ENCODE data around the gene UBE2J2. TPM values are rescaled to one million over a fixed set of nuclear protein-coding genes. Genes with fewer than 3 reads are reported as not detected.
A peak's percentile ranks its signal among the peaks of the same experiment; 100 is the strongest.

Gene UBE2J2
- total and polyA plus RNA-seq, 2 of the 13 experiments (the other 11 are each of a cell fraction or from before 2014, with no cell fraction given): 25.4 to 29.4 TPM

DNA sequence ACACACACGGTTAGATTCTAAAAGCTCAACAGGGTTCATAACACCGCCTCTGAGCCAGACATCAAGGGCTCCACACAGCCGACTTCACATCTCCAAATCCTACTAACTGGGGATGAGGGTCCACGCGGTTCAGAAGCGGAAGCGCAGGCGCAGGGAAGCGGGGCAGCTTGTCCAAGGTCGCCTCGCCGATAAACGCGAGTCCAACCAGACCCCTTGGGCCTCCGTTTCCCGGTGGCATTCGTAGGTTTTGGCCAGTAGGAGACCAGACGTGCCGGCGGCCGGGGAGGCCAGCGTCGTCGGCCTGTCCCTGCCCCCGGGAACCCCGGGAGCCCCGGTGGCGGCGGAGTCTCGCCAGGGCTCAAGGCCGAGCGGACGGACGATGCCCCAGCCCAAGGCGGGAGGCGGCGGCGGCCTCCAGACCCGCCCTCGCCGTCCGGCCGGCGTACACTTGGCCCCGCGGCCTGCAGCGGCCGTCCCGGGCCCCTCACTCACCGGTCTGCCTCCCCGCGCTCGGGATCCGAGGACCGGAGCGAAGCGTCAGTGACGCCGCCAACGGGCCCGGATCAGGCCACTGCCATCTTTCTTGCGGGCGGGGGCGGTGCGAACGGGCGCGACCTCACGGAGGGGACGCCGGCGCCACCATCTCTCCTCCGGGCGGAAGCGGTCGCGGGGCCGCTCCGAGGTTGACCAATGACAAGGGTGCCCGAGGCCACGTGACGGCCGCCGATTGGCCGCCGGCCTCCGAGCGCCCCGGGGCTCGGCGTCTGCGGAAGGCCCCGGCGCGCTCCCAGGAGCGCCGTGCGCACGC is 42.0 kb downstream of the UBE2J2 start, which contains the start of gene SDF4 (continued):
- TF ChIP-seq, protein P1, sequence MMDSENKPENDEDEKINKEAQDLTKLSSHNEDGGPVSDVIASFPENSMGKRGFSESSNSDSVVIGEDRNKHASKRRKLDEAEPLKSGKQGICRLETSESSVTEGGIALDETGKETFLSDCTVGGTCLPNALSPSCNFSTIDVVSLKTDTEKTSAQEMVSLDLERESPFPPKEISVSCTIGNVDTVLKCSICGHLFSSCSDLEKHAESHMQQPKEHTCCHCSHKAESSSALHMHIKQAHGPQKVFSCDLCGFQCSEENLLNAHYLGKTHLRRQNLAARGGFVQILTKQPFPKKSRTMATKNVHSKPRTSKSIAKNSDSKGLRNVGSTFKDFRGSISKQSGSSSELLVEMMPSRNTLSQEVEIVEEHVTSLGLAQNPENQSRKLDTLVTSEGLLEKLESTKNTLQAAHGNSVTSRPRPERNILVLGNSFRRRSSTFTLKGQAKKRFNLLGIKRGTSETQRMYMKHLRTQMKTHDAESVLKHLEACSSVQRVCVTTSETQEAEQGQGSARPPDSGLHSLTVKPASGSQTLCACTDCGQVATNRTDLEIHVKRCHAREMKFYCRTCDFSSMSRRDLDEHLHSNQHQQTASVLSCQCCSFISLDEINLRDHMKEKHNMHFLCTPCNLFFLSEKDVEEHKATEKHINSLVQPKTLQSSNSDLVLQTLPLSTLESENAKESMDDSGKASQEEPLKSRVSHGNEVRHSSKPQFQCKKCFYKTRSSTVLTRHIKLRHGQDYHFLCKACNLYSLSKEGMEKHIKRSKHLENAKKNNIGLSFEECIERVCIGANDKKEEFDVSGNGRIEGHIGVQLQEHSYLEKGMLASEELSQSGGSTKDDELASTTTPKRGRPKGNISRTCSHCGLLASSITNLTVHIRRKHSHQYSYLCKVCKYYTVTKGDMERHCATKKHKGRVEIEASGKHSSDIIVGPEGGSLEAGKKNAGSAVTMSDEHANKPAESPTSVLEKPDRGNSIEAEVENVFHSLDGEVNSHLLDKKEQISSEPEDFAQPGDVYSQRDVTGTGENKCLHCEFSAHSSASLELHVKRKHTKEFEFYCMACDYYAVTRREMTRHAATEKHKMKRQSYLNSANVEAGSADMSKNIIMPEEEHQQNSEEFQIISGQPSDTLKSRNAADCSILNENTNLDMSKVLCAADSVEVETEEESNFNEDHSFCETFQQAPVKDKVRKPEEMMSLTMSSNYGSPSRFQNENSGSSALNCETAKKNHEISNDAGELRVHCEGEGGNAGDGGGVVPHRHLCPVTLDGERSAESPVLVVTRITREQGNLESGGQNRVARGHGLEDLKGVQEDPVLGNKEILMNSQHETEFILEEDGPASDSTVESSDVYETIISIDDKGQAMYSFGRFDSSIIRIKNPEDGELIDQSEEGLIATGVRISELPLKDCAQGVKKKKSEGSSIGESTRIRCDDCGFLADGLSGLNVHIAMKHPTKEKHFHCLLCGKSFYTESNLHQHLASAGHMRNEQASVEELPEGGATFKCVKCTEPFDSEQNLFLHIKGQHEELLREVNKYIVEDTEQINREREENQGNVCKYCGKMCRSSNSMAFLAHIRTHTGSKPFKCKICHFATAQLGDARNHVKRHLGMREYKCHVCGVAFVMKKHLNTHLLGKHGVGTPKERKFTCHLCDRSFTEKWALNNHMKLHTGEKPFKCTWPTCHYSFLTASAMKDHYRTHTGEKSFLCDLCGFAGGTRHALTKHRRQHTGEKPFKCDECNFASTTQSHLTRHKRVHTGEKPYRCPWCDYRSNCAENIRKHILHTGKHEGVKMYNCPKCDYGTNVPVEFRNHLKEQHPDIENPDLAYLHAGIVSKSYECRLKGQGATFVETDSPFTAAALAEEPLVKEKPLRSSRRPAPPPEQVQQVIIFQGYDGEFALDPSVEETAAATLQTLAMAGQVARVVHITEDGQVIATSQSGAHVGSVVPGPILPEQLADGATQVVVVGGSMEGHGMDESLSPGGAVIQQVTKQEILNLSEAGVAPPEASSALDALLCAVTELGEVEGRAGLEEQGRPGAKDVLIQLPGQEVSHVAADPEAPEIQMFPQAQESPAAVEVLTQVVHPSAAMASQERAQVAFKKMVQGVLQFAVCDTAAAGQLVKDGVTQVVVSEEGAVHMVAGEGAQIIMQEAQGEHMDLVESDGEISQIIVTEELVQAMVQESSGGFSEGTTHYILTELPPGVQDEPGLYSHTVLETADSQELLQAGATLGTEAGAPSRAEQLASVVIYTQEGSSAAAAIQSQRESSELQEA (CRISPR knock-in tag; IDR thresholded peaks at IDR 0.05; ENCODE audit: not compliant biosample characterization): peak; percentile 52
- TF ChIP-seq ZNF251 (CRISPR knock-in tag; IDR thresholded peaks at IDR 0.05): no peak
- TF ChIP-seq ZNF33B (CRISPR knock-in tag; IDR thresholded peaks at IDR 0.05): no peak
- no peak for TF ChIP-seq HOXA5 (CRISPR knock-in tag; IDR thresholded peaks at IDR 0.05)
- peak; percentile 59; the same call in 1 of the 2 replicates for TF ChIP-seq SP4 (CRISPR knock-in tag; IDR thresholded peaks at IDR 0.05)
- no peak for TF ChIP-seq KAT2B (IDR thresholded peaks at IDR 0.05; ENCODE audit: borderline replicate concordance, low read depth, low read length)
- no peak for TF ChIP-seq SMARCC2 (IDR thresholded peaks at IDR 0.05)
- peak; percentile 73; the same call in 1 of the 2 replicates for TF ChIP-seq ZFP90 (CRISPR knock-in tag; IDR thresholded peaks at IDR 0.05; ENCODE audit: borderline replicate concordance)
- no peak; the same call in 1 of the 2 replicates for TF ChIP-seq SMAD1 (CRISPR knock-in tag; IDR thresholded peaks at IDR 0.05; ENCODE audit: borderline replicate concordance, low read depth)
- TF ChIP-seq ZFY (CRISPR knock-in tag; IDR thresholded peaks at IDR 0.05): peak; percentile 92
- no peak for TF ChIP-seq ZNF33A (CRISPR knock-in tag; IDR thresholded peaks at IDR 0.05; ENCODE audit: borderline replicate concordance)
- no peak; the same call in 1 of the 2 replicates for TF ChIP-seq ZFAT (CRISPR knock-in tag; conservative IDR thresholded peaks at IDR 0.05)
- peak; percentile 60; the same call in 1 of the 2 replicates for TF ChIP-seq ZBTB7B (CRISPR knock-in tag; IDR thresholded peaks at IDR 0.05)
- TF ChIP-seq, protein P2, sequence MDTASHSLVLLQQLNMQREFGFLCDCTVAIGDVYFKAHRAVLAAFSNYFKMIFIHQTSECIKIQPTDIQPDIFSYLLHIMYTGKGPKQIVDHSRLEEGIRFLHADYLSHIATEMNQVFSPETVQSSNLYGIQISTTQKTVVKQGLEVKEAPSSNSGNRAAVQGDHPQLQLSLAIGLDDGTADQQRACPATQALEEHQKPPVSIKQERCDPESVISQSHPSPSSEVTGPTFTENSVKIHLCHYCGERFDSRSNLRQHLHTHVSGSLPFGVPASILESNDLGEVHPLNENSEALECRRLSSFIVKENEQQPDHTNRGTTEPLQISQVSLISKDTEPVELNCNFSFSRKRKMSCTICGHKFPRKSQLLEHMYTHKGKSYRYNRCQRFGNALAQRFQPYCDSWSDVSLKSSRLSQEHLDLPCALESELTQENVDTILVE (CRISPR knock-in tag; IDR thresholded peaks at IDR 0.05): peak; percentile 84; the same call in 1 of the 2 replicates
- TF ChIP-seq TRIM24 (CRISPR knock-in tag; IDR thresholded peaks at IDR 0.05): no peak
- TF ChIP-seq ZNF878 (CRISPR knock-in tag; IDR thresholded peaks at IDR 0.05): no peak
- 0 out of 2 replicates have a peak, but pooled peaks have one; percentile 34 for TF ChIP-seq JUN (CRISPR knock-in tag; IDR thresholded peaks at IDR 0.05)
- TF ChIP-seq ZNF101 (CRISPR knock-in tag; IDR thresholded peaks at IDR 0.05; ENCODE audit: borderline replicate concordance, low read depth): no peak
- TF ChIP-seq ZNF34 (CRISPR knock-in tag; IDR thresholded peaks at IDR 0.05; ENCODE audit: borderline replicate concordance): no peak
- TF ChIP-seq ZKSCAN5 (CRISPR knock-in tag; IDR thresholded peaks at IDR 0.05): no peak
- no peak; the same call in 1 of the 2 replicates for TF ChIP-seq FOXO1 (CRISPR knock-in tag; IDR thresholded peaks at IDR 0.05)

Data from HepG2 (cell line).